Measurements from ENCODE around the gene RABGAP1L. TPM values are rescaled to one million over a fixed set of nuclear protein-coding genes. Genes with fewer than 3 reads are reported as not detected.
"Not testable (repeated sequence)": the region's sequence is repeated elsewhere in the genome, so short reads cannot be mapped to it uniquely, and the experiment has no call there.

RABGAP1L gene
- total RNA-seq, 1 donor from 2014 or later: 46.0 TPM

DNA sequence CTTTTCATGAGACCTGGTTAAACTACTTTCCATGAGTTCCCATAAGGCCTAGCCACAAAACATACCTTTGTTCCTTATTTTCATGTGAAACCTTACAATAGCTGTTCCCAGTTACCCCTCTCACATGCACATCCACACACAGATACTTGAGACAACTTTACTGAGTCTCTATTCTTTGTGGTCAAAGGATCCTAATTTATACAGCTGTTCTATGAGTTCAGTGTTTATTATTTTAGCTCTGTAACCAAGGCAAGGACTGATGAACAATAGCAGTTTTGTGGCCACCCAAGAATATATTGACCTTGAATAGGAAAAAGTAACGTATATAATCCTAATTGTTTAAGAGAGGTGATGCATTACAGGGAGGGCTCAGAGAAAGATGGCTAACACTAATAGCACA, 679.9 kb downstream of the RABGAP1L start:
- no peak overlapping the region for H3K4me3 Mint-ChIP-seq
- H3K9me3 Mint-ChIP-seq: no peaks in the 10 kb centered on the region
- H3K79me2 ChIP-seq (ENCODE audit: low read depth): no peaks in the 10 kb centered on the region
- H3K36me3 Mint-ChIP-seq: no peaks in the 10 kb centered on the region
- H3K9me3 ChIP-seq (ENCODE audit: low read depth): no peaks in the 10 kb centered on the region
- TF ChIP-seq, protein P1, sequence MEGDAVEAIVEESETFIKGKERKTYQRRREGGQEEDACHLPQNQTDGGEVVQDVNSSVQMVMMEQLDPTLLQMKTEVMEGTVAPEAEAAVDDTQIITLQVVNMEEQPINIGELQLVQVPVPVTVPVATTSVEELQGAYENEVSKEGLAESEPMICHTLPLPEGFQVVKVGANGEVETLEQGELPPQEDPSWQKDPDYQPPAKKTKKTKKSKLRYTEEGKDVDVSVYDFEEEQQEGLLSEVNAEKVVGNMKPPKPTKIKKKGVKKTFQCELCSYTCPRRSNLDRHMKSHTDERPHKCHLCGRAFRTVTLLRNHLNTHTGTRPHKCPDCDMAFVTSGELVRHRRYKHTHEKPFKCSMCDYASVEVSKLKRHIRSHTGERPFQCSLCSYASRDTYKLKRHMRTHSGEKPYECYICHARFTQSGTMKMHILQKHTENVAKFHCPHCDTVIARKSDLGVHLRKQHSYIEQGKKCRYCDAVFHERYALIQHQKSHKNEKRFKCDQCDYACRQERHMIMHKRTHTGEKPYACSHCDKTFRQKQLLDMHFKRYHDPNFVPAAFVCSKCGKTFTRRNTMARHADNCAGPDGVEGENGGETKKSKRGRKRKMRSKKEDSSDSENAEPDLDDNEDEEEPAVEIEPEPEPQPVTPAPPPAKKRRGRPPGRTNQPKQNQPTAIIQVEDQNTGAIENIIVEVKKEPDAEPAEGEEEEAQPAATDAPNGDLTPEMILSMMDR (IDR thresholded peaks at IDR 0.05): no peak
- TF ChIP-seq EZH2 (IDR thresholded peaks at IDR 0.05): no peak
- TF ChIP-seq EZH2phosphoT487 (IDR thresholded peaks at IDR 0.05): no peak
- no peak for DNase-seq (ENCODE audit: low spot score)
- H3F3A ChIP-seq (ENCODE audit: low read depth): no peaks in the 10 kb centered on the region
- no peak overlapping the region for H2AFZ ChIP-seq (replicated peaks)
- H3K36me3 ChIP-seq: no peaks in the 10 kb centered on the region
- H4K20me1 ChIP-seq (ENCODE audit: low read depth): no peaks in the 10 kb centered on the region
- H3K27me3 ChIP-seq: no peaks in the 10 kb centered on the region
- H3K27ac ChIP-seq: no peak overlapping the region
- no peak overlapping the region for H3K27ac Mint-ChIP-seq
- no peaks in the 10 kb centered on the region for H3K27me3 Mint-ChIP-seq (ENCODE audit: insufficient read depth, low read depth)
- H3K4me1 Mint-ChIP-seq: no peaks in the 10 kb centered on the region
- no peak overlapping the region for H3K4me3 ChIP-seq
- no peak overlapping the region for H3K9ac ChIP-seq
- no peaks in the 10 kb centered on the region for H3K4me1 ChIP-seq
- no peak overlapping the region for H3K4me2 ChIP-seq

DNA sequence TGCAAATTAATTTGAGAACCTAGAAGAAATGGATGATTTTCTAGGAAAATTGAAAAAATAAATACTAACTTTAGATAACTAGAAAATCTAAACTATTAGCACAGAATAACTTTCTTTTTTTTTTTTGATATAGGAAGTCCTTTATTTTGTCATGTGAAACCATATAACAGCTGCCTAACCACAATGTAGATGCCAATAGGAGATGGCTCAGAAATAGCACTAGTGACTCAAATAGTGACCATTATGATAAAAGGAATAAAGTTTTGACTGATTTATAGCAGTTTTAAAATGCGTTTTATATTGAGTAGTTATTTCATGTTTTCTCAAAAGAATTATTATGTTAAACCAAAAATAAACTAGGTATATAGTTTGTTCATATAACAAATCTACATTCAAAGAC, 682.4 kb downstream of the RABGAP1L start:
- no peaks in the 10 kb centered on the region for H3K9me3 ChIP-seq (ENCODE audit: low read depth)
- H3K27me3 ChIP-seq: no peaks in the 10 kb centered on the region
- Mint-ChIP-seq H3K27ac (no peak overlapping the region), H3K27me3 (ENCODE audit: insufficient read depth, low read depth) (no peaks in the 10 kb centered on the region), H3K9me3 (no peaks in the 10 kb centered on the region), H3K4me3 (no peak overlapping the region), H3K36me3 (no peaks in the 10 kb centered on the region), H3K4me1 (no peaks in the 10 kb centered on the region)
- no peak overlapping the region for H3K27ac ChIP-seq
- H4K20me1 ChIP-seq (ENCODE audit: low read depth): no peaks in the 10 kb centered on the region
- no peak for DNase-seq (ENCODE audit: low spot score)
- H3K4me2 ChIP-seq: no peak overlapping the region
- H2AFZ ChIP-seq (replicated peaks): no peak overlapping the region
- no peaks in the 10 kb centered on the region for H3K79me2 ChIP-seq (ENCODE audit: low read depth)
- H3K9ac ChIP-seq: no peak overlapping the region
- no peaks in the 10 kb centered on the region for H3F3A ChIP-seq (ENCODE audit: low read depth)
- no peak for TF ChIP-seq EZH2phosphoT487 (IDR thresholded peaks at IDR 0.05)
- TF ChIP-seq, protein P1 (IDR thresholded peaks at IDR 0.05): no peak
- TF ChIP-seq EZH2 (IDR thresholded peaks at IDR 0.05): no peak
- no peaks in the 10 kb centered on the region for H3K4me1 ChIP-seq
- no peaks in the 10 kb centered on the region for H3K36me3 ChIP-seq
- H3K4me3 ChIP-seq: no peak overlapping the region

DNA sequence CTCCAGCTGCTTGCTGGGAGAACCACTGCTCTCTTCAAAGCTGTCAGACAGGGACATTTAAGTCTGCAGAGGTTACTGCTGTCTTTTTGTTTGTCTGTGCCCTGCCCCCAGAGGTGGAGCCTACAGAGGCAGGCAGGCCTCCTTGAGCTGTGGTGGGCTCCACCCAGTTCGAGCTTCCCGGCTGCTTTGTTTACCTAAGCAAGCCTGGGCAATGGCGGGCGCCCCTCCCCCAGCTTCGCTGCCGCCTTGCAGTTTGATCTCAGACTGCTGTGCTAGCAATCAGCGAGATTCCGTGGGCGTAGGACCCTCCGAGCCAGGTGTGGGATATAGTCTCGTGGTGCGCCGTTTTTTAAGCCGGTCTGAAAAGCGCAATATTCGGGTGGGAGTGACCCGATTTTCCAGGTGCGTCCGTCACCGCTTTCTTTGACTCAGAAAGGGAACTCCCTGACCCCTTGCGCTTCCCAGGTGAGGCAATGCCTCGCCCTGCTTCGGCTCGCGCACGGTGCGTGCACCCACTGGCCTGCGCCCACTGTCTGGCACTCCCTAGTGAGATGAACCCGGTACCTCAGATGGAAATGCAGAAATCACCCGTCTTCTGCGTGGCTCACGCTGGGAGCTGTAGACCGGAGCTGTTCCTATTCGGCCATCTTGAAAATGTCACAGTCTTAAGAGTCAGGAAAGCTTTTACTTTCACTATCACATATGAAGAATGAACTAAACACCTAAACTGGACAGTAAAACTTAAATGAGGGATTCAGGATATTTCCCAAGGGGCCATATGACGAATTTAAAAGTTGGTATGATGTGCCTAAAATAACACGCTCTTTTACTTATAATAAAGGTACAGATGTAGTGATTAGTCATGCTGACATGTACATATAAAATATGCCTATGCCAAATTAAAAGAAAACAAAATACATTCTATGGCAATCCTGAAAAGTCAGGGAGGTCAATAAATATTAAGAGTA, 689.6 kb downstream of the RABGAP1L start:
- Mint-ChIP-seq H3K27ac (peak overlapping the region; percentile 53), H3K4me3 (peak overlapping the region; percentile 38)
- not testable (repeated sequence) for H3K9me3 Mint-ChIP-seq; H3F3A ChIP-seq (ENCODE audit: low read depth); H3K4me3 ChIP-seq; H3K27me3 ChIP-seq; H3K79me2 ChIP-seq (ENCODE audit: low read depth); H4K20me1 ChIP-seq (ENCODE audit: low read depth); H3K36me3 ChIP-seq; H3K4me1 Mint-ChIP-seq; H3K9me3 ChIP-seq (ENCODE audit: low read depth); H2AFZ ChIP-seq (replicated peaks); H3K9ac ChIP-seq; H3K36me3 Mint-ChIP-seq; H3K27me3 Mint-ChIP-seq (ENCODE audit: insufficient read depth, low read depth); H3K4me1 ChIP-seq; H3K27ac ChIP-seq; DNase-seq (ENCODE audit: low spot score); H3K4me2 ChIP-seq

DNA sequence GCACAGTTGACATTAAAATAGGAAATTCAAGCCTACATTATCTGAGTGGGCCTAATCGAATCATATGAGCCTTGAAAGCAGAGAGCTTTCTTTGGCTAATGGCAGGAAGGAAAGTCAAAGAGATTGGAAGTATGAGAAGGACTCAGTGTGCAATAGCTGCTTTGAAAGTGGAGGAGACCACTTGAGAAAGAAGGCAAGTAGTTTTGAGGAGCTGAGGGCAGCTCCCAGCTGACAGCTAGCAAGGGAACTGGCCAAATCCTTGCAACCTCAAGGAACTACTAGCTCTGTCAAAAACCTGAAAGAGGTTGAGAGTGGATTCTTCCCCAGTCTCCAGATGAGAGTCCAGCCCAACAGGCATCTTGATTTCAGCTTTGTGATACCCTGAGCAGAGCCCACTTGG, 691.4 kb downstream of the RABGAP1L start:
- Histone ChIP-seq H3K79me2 (ENCODE audit: low read depth) (no peaks in the 10 kb centered on the region), H3K4me1 (no peaks in the 10 kb centered on the region), H4K20me1 (ENCODE audit: low read depth) (no peaks in the 10 kb centered on the region), H3K4me2 (no peak overlapping the region), H3K27me3 (no peaks in the 10 kb centered on the region), H3K36me3 (peaks cover 4% of the 10 kb centered on the region), H3K9ac (no peak overlapping the region), H3K27ac (no peak overlapping the region), H3K4me3 (no peak overlapping the region), H3F3A (ENCODE audit: low read depth) (no peaks in the 10 kb centered on the region), H2AFZ (replicated peaks) (no peak overlapping the region), H3K9me3 (ENCODE audit: low read depth) (no peaks in the 10 kb centered on the region)
- Mint-ChIP-seq H3K36me3 (peaks cover 2% of the 10 kb centered on the region), H3K27me3 (ENCODE audit: insufficient read depth, low read depth) (no peaks in the 10 kb centered on the region), H3K4me3 (no peak overlapping the region), H3K27ac (no peak overlapping the region), H3K9me3 (peaks cover 2% of the 10 kb centered on the region), H3K4me1 (peaks cover 5% of the 10 kb centered on the region)
- TF ChIP-seq EZH2 (IDR thresholded peaks at IDR 0.05) (no peak), EZH2phosphoT487 (IDR thresholded peaks at IDR 0.05) (no peak)
- TF ChIP-seq, protein P1 (IDR thresholded peaks at IDR 0.05): no peak
- no peak for DNase-seq (ENCODE audit: low spot score)
